WTC11 (cell line): ENCODE measurements around the gene DHRS9. TPM values are rescaled to one million over a fixed set of nuclear protein-coding genes. Genes with fewer than 3 reads are reported as not detected.

ENCODE experiments used
- ATAC-seq: fragments of 200-7000 bp; cut with Tn5 transposase; 2 replicates; pipeline ENCODE4 v1.10.0; 2021; ENCODE audit warnings: mild to moderate bottlenecking, moderate library complexity
- CTCF ChIA-PET: fragments of 300-600 bp; sonication (Branson Sonifier 250); formaldehyde crosslinking; loops from one replicate; lab custom pipeline; 2021; ENCODE audit warnings: antibody characterized with exemption; lab: Charles Lee
- POLR2A ChIA-PET: fragments of 350-600 bp; sonication (Branson Sonifier 250); formaldehyde crosslinking; loops from one replicate; lab custom pipeline; 2021; ENCODE audit warnings: antibody characterized with exemption; lab: Charles Lee
- DNase-seq: peaks from one replicate; pipeline ENCODE4 v3.0.0; 2021; ENCODE audit warnings: low spot score
- H3K27ac Mint-ChIP-seq: 2 replicates; pipeline ENCODE4 v1.8.0; 2021; ENCODE audit warnings: mixed read lengths
- H3K27me3 Mint-ChIP-seq: 2 replicates; pipeline ENCODE4 v1.8.0; 2021; ENCODE audit warnings: low read depth, mild to moderate bottlenecking, moderate library complexity, mixed read lengths
- H3K36me3 Mint-ChIP-seq: 2 replicates; pipeline ENCODE4 v1.8.0; 2021; ENCODE audit warnings: mixed read lengths
- H3K4me1 Mint-ChIP-seq: 2 replicates; pipeline ENCODE4 v1.8.0; 2022; ENCODE audit warnings: mixed read lengths
- H3K4me3 Mint-ChIP-seq: 2 replicates; pipeline ENCODE4 v1.8.0; 2021; ENCODE audit warnings: mild to moderate bottlenecking, moderate library complexity, mixed read lengths
- H3K9me3 Mint-ChIP-seq: 2 replicates; pipeline ENCODE4 v1.8.0; 2021; ENCODE audit warnings: mixed read lengths
- CBFB ChIP-seq: sonication (generic); formaldehyde crosslinking; IDR thresholded peaks from 2 replicates; pipeline ENCODE4 v1.8.1; 2022; ENCODE audit warnings: mild to moderate bottlenecking, low read depth, missing genetic modification reagents
- EMX1 ChIP-seq: fragments of 250-450 bp; sonication (Bioruptor Pico); IDR thresholded peaks from 2 replicates; pipeline ENCODE4 v1.8.0; 2021; ENCODE audit warnings: mild to moderate bottlenecking
- ESRRA ChIP-seq: sonication (generic); formaldehyde crosslinking; IDR thresholded peaks from 2 replicates; pipeline ENCODE4 v1.8.1; 2022; ENCODE audit warnings: mild to moderate bottlenecking, missing genetic modification reagents, borderline replicate concordance
- FOXJ3 ChIP-seq: sonication (generic); formaldehyde crosslinking; IDR thresholded peaks from 2 replicates; pipeline ENCODE4 v1.9.0; 2021; ENCODE audit warnings: missing genetic modification reagents, mild to moderate bottlenecking, borderline replicate concordance
- FOXK1 ChIP-seq: sonication (generic); formaldehyde crosslinking; IDR thresholded peaks from 2 replicates; pipeline ENCODE4 v1.8.0; 2022; ENCODE audit warnings: mild to moderate bottlenecking, moderate library complexity, missing genetic modification reagents
- HMGXB4 ChIP-seq: sonication (generic); formaldehyde crosslinking; IDR thresholded peaks from 2 replicates; pipeline ENCODE4 v1.8.1; 2023; ENCODE audit warnings: mild to moderate bottlenecking, moderate library complexity, missing genetic modification reagents
- IRF2 ChIP-seq: sonication (generic); formaldehyde crosslinking; IDR thresholded peaks from 2 replicates; pipeline ENCODE4 v1.8.0; 2022; ENCODE audit warnings: low read depth, missing genetic modification reagents, borderline replicate concordance
- JAZF1 ChIP-seq: fragments of 250-450 bp; sonication (Bioruptor Pico); IDR thresholded peaks from 2 replicates; pipeline ENCODE4 v1.9.0; 2021; ENCODE audit warnings: moderate library complexity, mild to moderate bottlenecking, inconsistent platforms
- KAT7 ChIP-seq: sonication (generic); formaldehyde crosslinking; IDR thresholded peaks from 2 replicates; pipeline ENCODE4 v1.8.1; 2023; ENCODE audit warnings: missing genetic modification reagents, mild to moderate bottlenecking, borderline replicate concordance
- MLX ChIP-seq: sonication (generic); formaldehyde crosslinking; IDR thresholded peaks from 2 replicates; pipeline ENCODE4 v1.8.1; 2023; ENCODE audit warnings: mild to moderate bottlenecking, missing genetic modification reagents, moderate library complexity
- NR3C1 ChIP-seq: sonication (generic); formaldehyde crosslinking; conservative IDR thresholded peaks from 2 replicates; pipeline ENCODE4 v1.8.1; 2023; ENCODE audit warnings: low read depth, mild to moderate bottlenecking, missing genetic modification reagents
- RELA ChIP-seq: sonication (generic); formaldehyde crosslinking; IDR thresholded peaks from 2 replicates; pipeline ENCODE4 v1.8.1; 2022; ENCODE audit warnings: missing genetic modification reagents, mild to moderate bottlenecking, borderline replicate concordance
- SP1 ChIP-seq: sonication (generic); formaldehyde crosslinking; conservative IDR thresholded peaks from 2 replicates; pipeline ENCODE4 v1.8.1; 2022; ENCODE audit warnings: missing genetic modification reagents
- ZBTB21 ChIP-seq: sonication (generic); formaldehyde crosslinking; IDR thresholded peaks from 2 replicates; pipeline ENCODE4 v1.8.1; 2023; ENCODE audit warnings: mild to moderate bottlenecking, missing genetic modification reagents, borderline replicate concordance
- ZMAT4 ChIP-seq: fragments of 250-450 bp; sonication (Bioruptor Pico); IDR thresholded peaks from 2 replicates; pipeline ENCODE4 v1.9.0; 2021; ENCODE audit warnings: mild to moderate bottlenecking
- ZNF121 ChIP-seq: sonication (generic); formaldehyde crosslinking; IDR thresholded peaks from 2 replicates; pipeline ENCODE4 v1.8.0; 2023; ENCODE audit warnings: missing genetic modification reagents
- ZNF263 ChIP-seq: sonication (generic); formaldehyde crosslinking; IDR thresholded peaks from 2 replicates; pipeline ENCODE4 v1.8.1; 2022; ENCODE audit warnings: low read depth, mild to moderate bottlenecking, moderate library complexity, missing genetic modification reagents
- ZNF423 ChIP-seq: fragments of 250-450 bp; sonication (Bioruptor Pico); IDR thresholded peaks from 2 replicates; pipeline ENCODE4 v2.1.2; 2022; ENCODE audit warnings: mild to moderate bottlenecking, moderate library complexity
- ZNF425 ChIP-seq: fragments of 250-450 bp; sonication (Bioruptor Pico); conservative IDR thresholded peaks from 2 replicates; pipeline ENCODE4 v1.9.0; 2021; ENCODE audit warnings: mild to moderate bottlenecking
- ZNF512 ChIP-seq: sonication (generic); formaldehyde crosslinking; IDR thresholded peaks from 2 replicates; pipeline ENCODE4 v1.8.1; 2022; ENCODE audit warnings: missing genetic modification reagents, borderline replicate concordance
- total RNA-seq: library from RNA; stranded (reverse); gene quantifications from 3 replicates; pipeline ENCODE4 v1.2.3, GENCODE V29; 2021

Gene DHRS9
- total RNA-seq, 1 experiment from 2014 or later = not detected

GRCh38 chr2:169106134-169106533 is 36.8 kb downstream of the DHRS9 start:
- peaks cover 15% of the 10 kb centered on the region for H3K4me1 Mint-ChIP-seq
- ChIA-PET CTCF (interaction anchor here (0.8 to 1.2 kb wide), 2 partner anchors 10 to 26 kb away, joined by 3 read pairs; no protein-coding TSS in a partner anchor), POLR2A (no interaction called here)
- H3K27ac Mint-ChIP-seq = no peak overlapping the region
- ATAC-seq (no peak), DNase-seq (no peak)
- TF ChIP-seq JAZF1 (no peak), CBFB (CRISPR knock-in tag) (no peak), ESRRA (CRISPR knock-in tag) (no peak), ZMAT4 (CRISPR knock-in tag) (no peak)
- H3K36me3 Mint-ChIP-seq = no peaks in the 10 kb centered on the region
- H3K9me3 Mint-ChIP-seq = no peaks in the 10 kb centered on the region
- peaks cover 2% of the 10 kb centered on the region; the same call in 1 of the 2 replicates for H3K27me3 Mint-ChIP-seq
- no peak overlapping the region for H3K4me3 Mint-ChIP-seq

- Mint-ChIP-seq H3K27ac (no peak overlapping the region), H3K9me3 (no peaks in the 10 kb centered on the region), H3K4me1 (peaks cover 17% of the 10 kb centered on the region), H3K4me3 (no peak overlapping the region), H3K36me3 (no peaks in the 10 kb centered on the region), H3K27me3 (peaks cover 2% of the 10 kb centered on the region; the same call in 1 of the 2 replicates)
- ChIA-PET CTCF (interaction anchor here (0.5 to 1.2 kb wide), 4 partner anchors 19 to 1668 kb away, joined by 3 to 5 read pairs (median 4); no protein-coding TSS in a partner anchor), POLR2A (no interaction called here)
- DNase-seq (no peak), ATAC-seq (no peak)
- TF ChIP-seq EMX1 (CRISPR knock-in tag) (no peak), RELA (CRISPR knock-in tag) (no peak), ZNF425 (CRISPR knock-in tag) (no peak), FOXK1 (no peak), ZNF263 (no peak), ZNF423 (CRISPR knock-in tag) (no peak), HMGXB4 (no peak), ZNF121 (CRISPR knock-in tag) (no peak), MLX (CRISPR knock-in tag) (no peak), IRF2 (CRISPR knock-in tag) (no peak)
These were observed 37.5 kb downstream of the DHRS9 start for GRCh38 chr2:169106563-169107545.

- Mint-ChIP-seq H3K36me3 (no peaks in the 10 kb centered on the region), H3K9me3 (no peaks in the 10 kb centered on the region), H3K4me3 (no peak overlapping the region), H3K4me1 (peaks cover 20% of the 10 kb centered on the region), H3K27ac (no peak overlapping the region), H3K27me3 (peaks cover 2% of the 10 kb centered on the region; the same call in 1 of the 2 replicates)
- DNase-seq = no peak
- ChIA-PET POLR2A (no interaction called here), CTCF (interaction anchor here (0.5 to 1.2 kb wide), 3 partner anchors 20 to 1667 kb away, joined by 3 to 5 read pairs (median 4); no protein-coding TSS in a partner anchor)
- no peak for ATAC-seq
- no peak for TF ChIP-seq SP1
- no peak for TF ChIP-seq KAT7 (CRISPR knock-in tag)
- no peak for TF ChIP-seq FOXJ3 (CRISPR knock-in tag)
- no peak for TF ChIP-seq ZBTB21
- no peak for TF ChIP-seq ZNF263
- no peak for TF ChIP-seq ZNF512 (CRISPR knock-in tag)
- no peak for TF ChIP-seq NR3C1
These were observed 38.3 kb downstream of the DHRS9 start for GRCh38 chr2:169107645-169108044.
